Suprapubic skin (tissue), 4 donors: Measurements from ENCODE around the gene POP5. TPM values are rescaled to one million over a fixed set of nuclear protein-coding genes. Genes with fewer than 3 reads are reported as not detected.
A peak's percentile ranks its signal among the peaks of the same experiment; 100 is the strongest.

Source experiments
- DNase-seq, 2 donors: peaks; one replicate each; pipeline ENCODE4 v3.0.0-alpha.2; 2019; ENCODE audit warnings: low spot score in 2 of 2
- H3K27ac ChIP-seq: fragments of 200-600 bp; sonication (generic); one replicate; pipeline ENCODE4 v1.5.1; 2019
- H3K27me3 ChIP-seq: fragments of 200-600 bp; sonication (generic); one replicate; pipeline ENCODE4 v1.5.1; 2019
- H3K36me3 ChIP-seq: fragments of 200-600 bp; sonication (generic); one replicate; pipeline ENCODE4 v1.5.1; 2019
- H3K4me1 ChIP-seq: fragments of 200-600 bp; sonication (generic); one replicate; pipeline ENCODE4 v1.5.1; 2019
- H3K4me3 ChIP-seq: fragments of 200-600 bp; sonication (generic); one replicate; pipeline ENCODE4 v1.5.1; 2019; ENCODE audit warnings: mild to moderate bottlenecking
- H3K9me3 ChIP-seq: fragments of 200-600 bp; sonication (generic); one replicate; pipeline ENCODE4 v1.5.1; 2019
- CTCF ChIP-seq, 2 donors: fragments of 200-600 bp in 1 of 2; fragments of 450-650 bp in 1 of 2; sonication (generic) in 1 of 2; IDR thresholded peaks; one replicate each; pipeline ENCODE4 v1.5.1; 2016 to 2019; ENCODE audit warnings: antibody characterized with exemption in 2 of 2, mild to moderate bottlenecking in 1 of 2, moderate library complexity in 1 of 2
- EP300 ChIP-seq: sonication (generic); formaldehyde crosslinking; IDR thresholded peaks from one replicate; pipeline ENCODE4 v1.6.1; 2017; ENCODE audit warnings: antibody characterized with exemption
- POLR2A ChIP-seq, 2 donors: fragments of 450-650 bp; IDR thresholded peaks; one replicate each; pipeline ENCODE4 v1.6.1; 2017; ENCODE audit warnings: antibody characterized with exemption in 2 of 2, mild to moderate bottlenecking in 2 of 2, moderate library complexity in 2 of 2
- POLR2AphosphoS5 ChIP-seq, 3 donors: sonication (generic); formaldehyde crosslinking; IDR thresholded peaks; one replicate each; pipeline ENCODE4 v1.6.1; 2017; ENCODE audit warnings: antibody characterized with exemption in 3 of 3
- WGBS: methylation state at CpG from one replicate; pipeline ENCODE4 v1.1.5; 2018; 5-methylcytosine and 5-hydroxymethylcytosine counted together
- total RNA-seq, 4 donors: library from RNA; depleted of rRNA; stranded (reverse); fragments of >200 nt; gene quantifications; one replicate each; pipeline ENCODE4 v1.1.0, GENCODE V29; 2016

The POP5 gene
- total RNA-seq, 4 donors from 2014 or later = 27.6 to 38.5 (median 32.4) TPM

- Histone ChIP-seq H3K4me3 (peak overlapping the region; percentile 54), H3K36me3 (peaks cover 1% of the 10 kb centered on the region), H3K4me1 (peaks cover 34% of the 10 kb centered on the region), H3K9me3 (no peaks in the 10 kb centered on the region), H3K27ac (no peak overlapping the region), H3K27me3 (no peaks in the 10 kb centered on the region)
- peak in 1 of 2 donors; percentile 69 for DNase-seq
- whole genome bisulfite sequencing = 6% methylated on average over 11 of the region's 65 CpGs
- TF ChIP-seq CTCF (IDR thresholded peaks at IDR 0.05) (peak in 1 of 2 donors; percentile 31), EP300 (no peak)
Observed at GRCh38 chr12:120584343-120585149, 3.3 kb upstream of the POP5 start.

GRCh38 chr12:120583478-120584030 is 2.4 kb upstream of the POP5 start:
- Histone ChIP-seq H3K27me3 (no peaks in the 10 kb centered on the region), H3K36me3 (peaks cover 11% of the 10 kb centered on the region), H3K9me3 (no peaks in the 10 kb centered on the region), H3K4me1 (peaks cover 34% of the 10 kb centered on the region), H3K4me3 (peak overlapping the region; percentile 54), H3K27ac (no peak overlapping the region)
- TF ChIP-seq POLR2AphosphoS5 (IDR thresholded peaks at IDR 0.05) (no peak), EP300 (no peak), POLR2A (IDR thresholded peaks at IDR 0.05) (no peak), CTCF (IDR thresholded peaks at IDR 0.05) (peak; percentile 83 to 85)
- WGBS = 19% methylated on average over 20 of the region's 20 CpGs
- DNase-seq = peak; percentile 86 to 89

GRCh38 chr12:120581998-120582397 is 796 bp upstream of the POP5 start:
- Histone ChIP-seq H3K4me1 (peaks cover 34% of the 10 kb centered on the region), H3K27ac (no peak overlapping the region), H3K36me3 (peaks cover 27% of the 10 kb centered on the region), H3K4me3 (peak overlapping the region; percentile 81), H3K9me3 (no peaks in the 10 kb centered on the region), H3K27me3 (no peaks in the 10 kb centered on the region)
- 46% methylated on average over 9 of the region's 9 CpGs for WGBS
- no peak for TF ChIP-seq EP300
- no peak for TF ChIP-seq CTCF (IDR thresholded peaks at IDR 0.05)
- TF ChIP-seq POLR2AphosphoS5 (IDR thresholded peaks at IDR 0.05) = no peak
- no peak for TF ChIP-seq POLR2A (IDR thresholded peaks at IDR 0.05)
- DNase-seq = no peak

GRCh38 chr12:120579179-120579578 is 2.0 kb downstream of the POP5 start:
- Histone ChIP-seq H3K27me3 (no peaks in the 10 kb centered on the region), H3K9me3 (no peaks in the 10 kb centered on the region), H3K27ac (no peak overlapping the region), H3K36me3 (peaks cover 55% of the 10 kb centered on the region), H3K4me1 (peaks cover 27% of the 10 kb centered on the region), H3K4me3 (no peak overlapping the region)
- TF ChIP-seq POLR2A (IDR thresholded peaks at IDR 0.05) (no peak), EP300 (no peak), POLR2AphosphoS5 (IDR thresholded peaks at IDR 0.05) (no peak), CTCF (IDR thresholded peaks at IDR 0.05) (no peak)
- WGBS = 100% methylated on average over 1 of the region's 1 CpG
- DNase-seq = no peak

GRCh38 chr12:120574106-120574505 is 7.1 kb downstream of the POP5 start:
- no peaks in the 10 kb centered on the region for H3K9me3 ChIP-seq
- peaks cover 98% of the 10 kb centered on the region for H3K36me3 ChIP-seq
- H3K27me3 ChIP-seq = no peaks in the 10 kb centered on the region
- WGBS = 89% methylated on average over 2 of the region's 2 CpGs
- no peak overlapping the region for H3K4me3 ChIP-seq
- TF ChIP-seq POLR2A (IDR thresholded peaks at IDR 0.05) (no peak), CTCF (IDR thresholded peaks at IDR 0.05) (no peak), POLR2AphosphoS5 (IDR thresholded peaks at IDR 0.05) (no peak), EP300 (no peak)
- peaks cover 5% of the 10 kb centered on the region for H3K4me1 ChIP-seq
- no peak overlapping the region for H3K27ac ChIP-seq
- DNase-seq = no peak
